ENCODE data around the gene CLDN34. TPM values are rescaled to one million over a fixed set of nuclear protein-coding genes. Genes with fewer than 3 reads are reported as not detected.

The CLDN34 gene, protein sequence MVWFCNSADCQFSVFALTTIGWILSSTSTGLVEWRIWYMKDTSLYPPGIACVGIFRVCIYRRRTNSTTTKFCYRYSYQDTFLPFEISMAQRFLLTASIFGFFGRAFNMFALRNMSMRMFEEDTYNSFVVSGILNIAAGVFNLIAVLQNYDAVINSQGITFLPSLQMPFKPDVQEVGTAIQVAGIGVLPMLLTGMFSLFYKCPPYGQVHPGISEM
- total RNA-seq (2022; extraction: Qiagen RNA extraction), result not detected in 5 replicates

DNA sequence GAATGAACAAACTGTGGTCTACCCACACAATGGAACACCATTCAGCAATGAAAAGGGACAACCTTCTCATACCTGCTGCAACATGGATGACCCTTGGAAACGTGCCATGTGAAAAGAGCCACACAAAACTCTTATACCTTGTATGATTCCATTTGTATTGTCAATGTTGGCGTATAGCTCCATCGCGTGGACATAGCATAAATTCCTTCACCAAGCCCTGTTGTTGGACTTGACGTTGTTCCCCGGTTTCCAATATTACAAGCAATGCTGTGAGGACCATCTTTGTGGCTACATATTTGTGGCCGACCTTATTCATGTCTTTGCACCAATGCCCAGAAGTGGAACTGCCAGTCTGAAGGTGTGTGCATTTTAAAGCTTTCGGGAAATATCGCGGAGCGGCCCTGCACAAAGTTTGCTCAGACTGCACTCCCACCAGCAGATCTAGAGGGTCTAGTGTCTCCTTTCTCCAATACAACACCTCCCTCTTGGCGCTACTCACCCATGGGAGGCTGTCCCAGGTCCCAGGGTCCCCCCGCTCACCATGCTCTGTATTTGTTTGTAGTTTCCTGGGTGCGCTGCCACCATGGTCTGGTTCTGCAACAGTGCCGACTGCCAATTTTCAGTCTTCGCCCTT, at the start of gene CLDN34:
Gene CLDN34 (plus strand): TSS at position 584 of the 634 bp plus-strand sequence. CDS start 0 bp downstream, at position 584.

Other genes starting within 250 kb of the CLDN34 start
- gene GPR143, start 201.5 kb upstream of the CLDN34 start, total RNA-seq (2022; extraction: Qiagen RNA extraction), result 0.15 to 0.54 TPM (median 0.23 TPM) in 5 replicates
- 0.63 to 1.2 TPM (median 0.86 TPM) in 5 replicates for gene SHROOM2, start 180.9 kb upstream of the CLDN34 start, total RNA-seq (2022; extraction: Qiagen RNA extraction)
- 3.6 to 5.9 TPM (median 4.3 TPM) in 5 replicates for gene CLCN4, start 189.6 kb downstream of the CLDN34 start, total RNA-seq (2022; extraction: Qiagen RNA extraction)